Karpas-422 (cell line): ENCODE data around the gene DIP2B. TPM values are rescaled to one million over a fixed set of nuclear protein-coding genes. Genes with fewer than 3 reads are reported as not detected.
"Not testable (repeated sequence)": the region's sequence is repeated elsewhere in the genome, so short reads cannot be mapped to it uniquely, and the experiment has no call there.

Experiments
- DNase-seq: peaks from one replicate; pipeline ENCODE4 v3.0.0-alpha.2; 2015
- H2AFZ ChIP-seq: fragments of 200-600 bp; sonication (generic); 2 replicates; pipeline ENCODE4 v1.6.1; 2014; ENCODE audit warnings: antibody characterized with exemption, low read length, mixed read lengths
- H3K27ac ChIP-seq: fragments of 200-600 bp; sonication (generic); 2 replicates; pipeline ENCODE4 v1.5.1; 2014; ENCODE audit warnings: mild to moderate bottlenecking, low read length, moderate library complexity
- H3K27me3 ChIP-seq: fragments of 200-600 bp; sonication (generic); 2 replicates; pipeline ENCODE4 v1.6.1; 2014; ENCODE audit warnings: low read length, mixed read lengths
- H3K36me3 ChIP-seq: fragments of 200-600 bp; sonication (generic); 2 replicates; pipeline ENCODE4 v1.6.1; 2014; ENCODE audit warnings: low read length, mixed read lengths; ENCODE audit not compliant: insufficient read depth
- H3K4me1 ChIP-seq: fragments of 200-600 bp; sonication (generic); 2 replicates; pipeline ENCODE4 v1.6.1; 2014; ENCODE audit warnings: mild to moderate bottlenecking, low read length, mixed read lengths
- H3K4me2 ChIP-seq: fragments of 200-600 bp; sonication (generic); 2 replicates; pipeline ENCODE4 v1.6.1; 2014; ENCODE audit warnings: low read length, low read depth, mild to moderate bottlenecking; ENCODE audit not compliant: poor library complexity, severe bottlenecking
- H3K4me3 ChIP-seq: fragments of 200-600 bp; sonication (generic); 2 replicates; pipeline ENCODE4 v1.5.1; 2014; ENCODE audit warnings: mild to moderate bottlenecking, antibody characterized with exemption, low read length, mixed read lengths
- H3K79me2 ChIP-seq: fragments of 200-600 bp; sonication (generic); 2 replicates; pipeline ENCODE4 v1.6.1; 2014; ENCODE audit warnings: mild to moderate bottlenecking, low read length, mixed read lengths
- H3K9ac ChIP-seq: fragments of 200-600 bp; sonication (generic); 2 replicates; pipeline ENCODE4 v1.6.0; 2014; ENCODE audit warnings: low read length
- H3K9me2 ChIP-seq: fragments of 200-600 bp; sonication (generic), shearing (Covaris generic); replicated peaks from 2 replicates; pipeline ENCODE4 v1.6.0; 2014; ENCODE audit warnings: mild to moderate bottlenecking, low read length, moderate library complexity; ENCODE audit not compliant: insufficient read depth
- H3K9me3 ChIP-seq: fragments of 300-700, 200-600 bp; sonication (generic); 2 replicates; pipeline ENCODE4 v1.6.1; 2014; ENCODE audit warnings: low read length, mixed read lengths
- H4K20me1 ChIP-seq: fragments of 200-600 bp; sonication (generic); 2 replicates; pipeline ENCODE4 v1.6.1; 2014; ENCODE audit warnings: mild to moderate bottlenecking, antibody characterized with exemption, low read length, low read depth; ENCODE audit not compliant: insufficient read depth
- total RNA-seq: library from RNA; depleted of rRNA; stranded (reverse); fragments of >200 nt; shearing (Covaris generic); gene quantifications from 2 replicates; pipeline ENCODE4 v1.2.3, GENCODE V29; 2014; ENCODE audit warnings: low replicate concordance

Gene DIP2B
- total RNA-seq, 1 experiment from 2014 or later, result 37.5 TPM

DNA sequence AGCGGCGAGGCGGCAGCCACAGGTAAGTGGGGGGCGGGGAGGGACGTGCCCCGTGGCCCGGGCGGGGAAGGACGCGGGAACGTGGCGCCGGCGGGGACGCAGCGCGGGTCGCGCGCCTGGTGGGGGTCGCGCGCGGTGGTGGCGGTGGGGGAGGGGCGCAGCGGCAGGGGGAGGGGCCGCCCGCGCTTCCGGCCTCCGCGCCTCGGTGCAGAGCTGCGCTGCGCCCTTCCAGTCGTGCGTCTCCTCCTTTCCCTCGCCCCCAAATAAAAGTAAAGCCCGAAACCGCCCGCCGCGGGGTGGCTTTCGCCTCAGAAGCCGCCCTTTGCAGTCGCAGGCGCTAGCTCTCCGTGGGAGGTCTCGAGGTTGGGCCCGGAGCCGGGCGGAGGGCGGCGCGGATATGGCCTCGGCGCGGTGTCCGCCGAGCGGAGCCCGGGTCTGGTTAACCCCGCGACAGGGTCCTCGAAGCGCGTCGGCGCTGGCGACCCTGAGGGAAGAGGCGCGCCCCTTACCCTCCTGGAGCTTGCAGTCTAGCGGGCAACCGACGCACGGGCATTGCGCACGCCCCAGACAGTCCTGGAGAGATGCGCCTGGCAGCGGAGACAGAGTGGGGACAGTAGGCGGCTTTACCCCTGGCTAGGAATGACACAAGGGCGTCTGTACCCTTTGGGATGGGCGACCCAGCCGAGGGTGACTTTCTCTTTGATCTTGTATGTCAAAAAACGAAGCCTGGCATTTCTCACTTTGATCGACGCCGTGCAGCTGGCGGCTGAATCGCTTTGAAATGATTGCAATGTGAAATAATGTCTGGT, 259.7 kb downstream of the DIP2B start:
- Histone ChIP-seq H3K9me3 (no peaks in the 10 kb centered on the region), H3K9ac (peak overlapping the region; percentile 98), H3K4me2 (peak overlapping the region; percentile 86), H2AFZ (peak overlapping the region; percentile 10; the same call in 1 of the 2 replicates), H3K4me1 (peaks cover 23% of the 10 kb centered on the region), H3K9me2 (no peaks in the 10 kb centered on the region), H3K27me3 (no peaks in the 10 kb centered on the region), H3K79me2 (peaks cover 67% of the 10 kb centered on the region), H3K36me3 (no peaks in the 10 kb centered on the region), H3K27ac (peak overlapping the region; percentile 88), H3K4me3 (peak overlapping the region; percentile 84), H4K20me1 (no peaks in the 10 kb centered on the region)
- DNase-seq, result peak; percentile 78

DNA sequence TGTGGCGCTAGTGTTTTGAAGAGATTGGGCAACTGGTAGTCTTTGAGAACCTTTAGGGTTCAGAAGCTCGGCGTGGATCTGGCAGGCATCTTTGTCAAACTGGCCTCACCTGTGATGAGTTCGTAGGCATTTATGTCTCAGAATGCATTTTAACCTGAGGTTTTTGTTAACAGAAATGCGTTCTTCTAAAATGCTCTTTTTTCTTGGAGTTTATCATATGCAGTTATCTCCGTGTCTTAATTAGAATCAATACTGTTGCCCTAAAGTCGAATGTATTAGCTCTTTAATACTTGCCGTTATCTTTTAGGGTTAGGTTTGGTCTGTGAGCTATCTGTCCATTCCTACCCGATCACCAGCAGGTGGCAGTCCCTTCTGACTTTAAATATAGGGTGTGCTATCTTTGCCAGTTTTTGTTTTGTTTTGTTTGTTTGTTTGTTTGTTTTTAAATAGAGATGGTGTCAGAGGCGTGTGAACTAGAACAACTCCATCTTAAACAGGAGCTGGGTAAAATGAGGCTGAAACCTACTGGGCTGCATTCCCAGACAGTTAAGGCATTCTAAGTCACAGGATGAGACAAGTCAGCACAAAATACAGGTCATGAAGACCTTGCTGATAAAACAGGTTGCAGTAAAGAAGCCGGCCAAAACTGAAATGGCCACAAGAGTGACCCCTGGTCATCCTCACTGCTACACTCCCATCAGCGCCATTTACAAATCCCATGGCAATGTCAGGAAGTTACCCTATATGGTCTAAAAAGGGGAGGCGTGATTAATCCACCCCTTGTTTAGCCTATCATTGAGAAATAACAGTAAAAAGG, 260.5 kb downstream of the DIP2B start:
- Histone ChIP-seq H3K9me3 (no peaks in the 10 kb centered on the region), H3K4me2 (peak overlapping the region; percentile 86), H4K20me1 (no peaks in the 10 kb centered on the region), H3K27ac (peak overlapping the region; percentile 88), H3K36me3 (no peaks in the 10 kb centered on the region), H2AFZ (no peak overlapping the region), H3K4me3 (peak overlapping the region; percentile 84), H3K9me2 (no peaks in the 10 kb centered on the region), H3K9ac (peak overlapping the region; percentile 98), H3K27me3 (no peaks in the 10 kb centered on the region), H3K4me1 (peaks cover 23% of the 10 kb centered on the region), H3K79me2 (peaks cover 75% of the 10 kb centered on the region)
- DNase-seq, result peak; percentile 78

DNA sequence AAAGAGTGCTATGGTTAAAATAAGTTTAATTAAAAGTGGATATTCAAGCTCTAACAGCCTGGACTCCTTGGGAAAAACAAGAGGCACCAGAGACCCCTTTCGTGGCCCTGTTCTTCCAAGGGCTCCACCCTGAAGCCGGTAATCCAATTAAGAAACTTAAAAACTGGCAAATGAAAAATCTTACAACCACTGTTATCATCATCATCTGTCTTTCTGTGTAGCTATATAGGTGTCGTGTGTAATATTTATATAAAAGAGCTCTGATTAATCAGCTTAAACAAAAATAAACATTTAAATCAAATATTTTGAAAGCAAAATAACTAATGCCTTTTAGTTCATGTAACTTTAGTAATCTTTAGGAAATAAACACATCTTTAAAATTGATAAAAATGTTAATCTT, 263.6 kb downstream of the DIP2B start:
- Histone ChIP-seq H3K4me3 (no peak overlapping the region), H3K27ac (no peak overlapping the region), H3K9me3 (no peaks in the 10 kb centered on the region), H3K79me2 (peaks cover 94% of the 10 kb centered on the region), H3K4me2 (no peak overlapping the region), H3K4me1 (peaks cover 11% of the 10 kb centered on the region), H3K9ac (no peak overlapping the region), H2AFZ (no peak overlapping the region), H4K20me1 (no peaks in the 10 kb centered on the region), H3K36me3 (peaks cover 4% of the 10 kb centered on the region; the same call in 1 of the 2 replicates), H3K9me2 (no peaks in the 10 kb centered on the region), H3K27me3 (no peaks in the 10 kb centered on the region)
- no peak for DNase-seq

DNA sequence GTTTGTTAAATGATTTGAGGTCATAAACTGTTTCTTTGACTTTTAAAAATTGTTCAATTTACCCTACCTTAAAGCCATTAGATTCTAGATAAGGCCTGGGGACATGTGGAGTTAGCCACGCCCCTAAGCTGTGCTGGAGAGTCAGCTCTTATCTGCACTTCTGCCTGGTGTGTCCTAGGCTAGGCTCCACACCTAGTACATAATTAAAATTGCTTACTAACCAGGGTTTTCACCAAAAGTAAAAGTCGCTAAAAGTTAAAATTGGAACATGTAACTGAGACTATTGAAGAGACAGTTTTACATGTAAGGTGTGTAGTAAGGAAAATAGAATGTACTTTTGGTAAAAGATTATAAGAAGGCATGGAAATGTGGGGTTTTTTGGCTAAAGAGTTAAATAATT, 264.0 kb downstream of the DIP2B start:
- H3K9ac ChIP-seq, H3K27me3 ChIP-seq, DNase-seq, H3K27ac ChIP-seq, H3K4me2 ChIP-seq, H2AFZ ChIP-seq, H3K36me3 ChIP-seq, H4K20me1 ChIP-seq, H3K4me3 ChIP-seq, H3K9me3 ChIP-seq, H3K9me2 ChIP-seq: not testable (repeated sequence)
- H3K4me1 ChIP-seq, result peaks cover 11% of the 10 kb centered on the region
- H3K79me2 ChIP-seq, result peaks cover 95% of the 10 kb centered on the region

DNA sequence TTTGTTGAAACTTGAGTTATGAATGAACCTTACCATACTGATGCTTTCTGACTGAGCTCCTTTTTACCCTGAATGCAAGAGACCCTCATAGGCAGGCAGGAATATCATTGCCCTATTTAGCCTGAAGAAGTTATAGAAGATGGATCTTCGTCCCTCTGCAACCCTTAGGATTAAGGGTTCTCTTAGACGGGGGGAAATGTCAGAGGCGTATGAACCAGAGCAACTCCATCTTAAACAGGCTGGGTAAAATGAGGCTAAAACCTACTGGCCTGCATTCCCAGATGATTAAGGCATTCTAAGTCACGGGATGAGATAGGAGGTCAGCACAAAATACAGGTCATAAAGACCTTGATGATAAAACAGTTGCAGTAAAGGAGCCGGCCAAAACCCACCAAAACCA, 266.6 kb downstream of the DIP2B start:
- H3K4me1 ChIP-seq, result no peaks in the 10 kb centered on the region
- no peak overlapping the region for H3K4me2 ChIP-seq
- H3K79me2 ChIP-seq, result peaks cover 98% of the 10 kb centered on the region
- no peak overlapping the region for H3K4me3 ChIP-seq
- DNase-seq, result no peak
- no peaks in the 10 kb centered on the region for H3K9me2 ChIP-seq
- H3K9ac ChIP-seq, result no peak overlapping the region
- no peaks in the 10 kb centered on the region for H3K9me3 ChIP-seq
- no peaks in the 10 kb centered on the region for H3K27me3 ChIP-seq
- H3K27ac ChIP-seq, result no peak overlapping the region
- no peak overlapping the region for H2AFZ ChIP-seq
- peaks cover 4% of the 10 kb centered on the region; the same call in 1 of the 2 replicates for H3K36me3 ChIP-seq
- H4K20me1 ChIP-seq, result no peaks in the 10 kb centered on the region

DNA sequence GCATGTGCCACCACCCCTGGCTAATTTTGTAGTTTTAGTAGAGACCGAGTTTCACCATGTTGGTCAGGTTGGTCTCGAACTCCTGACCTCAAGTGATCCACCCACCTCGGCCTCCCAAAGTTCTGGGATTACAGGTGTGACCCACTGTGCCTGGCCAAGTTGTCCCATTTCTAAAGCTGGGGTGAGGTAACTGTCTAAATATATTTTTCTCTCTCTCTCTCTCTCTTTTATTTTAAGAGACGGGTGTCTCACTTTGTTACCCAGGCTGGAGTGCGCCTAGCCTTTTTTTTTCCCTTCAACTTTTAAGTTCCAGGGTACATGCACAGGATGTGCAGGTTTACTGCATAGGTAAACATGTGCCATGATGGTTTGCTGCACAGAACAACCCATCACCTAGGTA, 267.7 kb downstream of the DIP2B start:
- Histone ChIP-seq H2AFZ (no peak overlapping the region), H3K79me2 (peaks cover 98% of the 10 kb centered on the region), H3K36me3 (peaks cover 4% of the 10 kb centered on the region; the same call in 1 of the 2 replicates), H3K9me3 (no peaks in the 10 kb centered on the region), H4K20me1 (no peaks in the 10 kb centered on the region), H3K9me2 (no peaks in the 10 kb centered on the region), H3K4me1 (no peaks in the 10 kb centered on the region), H3K4me2 (no peak overlapping the region), H3K27me3 (no peaks in the 10 kb centered on the region), H3K4me3 (no peak overlapping the region), H3K27ac (no peak overlapping the region), H3K9ac (no peak overlapping the region)
- no peak for DNase-seq

DNA sequence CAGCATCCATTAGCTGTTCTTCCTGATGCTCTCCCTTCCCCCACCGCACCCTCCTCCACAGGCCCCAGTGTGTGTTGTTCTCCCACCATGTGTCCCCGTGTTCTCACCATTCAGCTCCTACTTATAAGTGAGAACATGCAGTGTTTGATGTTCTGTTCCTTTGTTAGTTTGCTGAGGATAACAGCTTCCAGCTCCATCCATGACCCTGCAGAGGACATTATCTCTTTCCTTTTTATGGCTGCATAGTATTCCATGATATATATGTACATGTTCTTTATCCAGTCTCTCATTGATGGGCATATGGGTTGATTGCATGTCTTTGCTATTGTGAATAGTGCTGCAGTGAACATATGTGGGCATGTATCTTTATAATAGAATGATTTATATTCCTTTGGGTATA, 268.1 kb downstream of the DIP2B start:
- Histone ChIP-seq H3K36me3 (peaks cover 4% of the 10 kb centered on the region; the same call in 1 of the 2 replicates), H2AFZ (no peak overlapping the region), H3K27ac (no peak overlapping the region), H3K4me2 (no peak overlapping the region), H3K9ac (no peak overlapping the region), H3K9me3 (no peaks in the 10 kb centered on the region), H3K79me2 (peaks cover 98% of the 10 kb centered on the region), H3K4me1 (no peaks in the 10 kb centered on the region), H3K27me3 (no peaks in the 10 kb centered on the region), H3K9me2 (no peaks in the 10 kb centered on the region), H4K20me1 (no peaks in the 10 kb centered on the region), H3K4me3 (no peak overlapping the region)
- no peak for DNase-seq

DNA sequence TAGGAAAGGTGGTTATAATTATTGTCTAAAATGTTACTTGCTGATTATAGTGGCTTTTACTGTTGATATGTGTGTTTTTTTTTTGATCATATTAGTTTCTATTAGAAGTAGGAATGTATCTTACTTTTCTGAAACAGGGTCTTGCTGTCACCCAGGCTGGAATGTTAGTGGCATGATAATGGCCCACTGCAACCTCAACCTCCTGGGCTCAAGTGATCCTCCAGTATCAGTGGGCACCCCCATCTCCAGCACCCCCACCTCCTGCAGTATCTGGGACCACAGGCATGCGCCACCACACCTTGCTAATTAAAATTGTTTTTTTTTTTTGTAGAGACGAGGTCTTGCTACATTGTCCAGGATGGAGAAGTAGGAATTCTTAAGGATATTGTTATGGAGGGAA, 270.5 kb downstream of the DIP2B start:
- H3K27ac ChIP-seq, result no peak overlapping the region
- DNase-seq, result no peak
- no peaks in the 10 kb centered on the region for H4K20me1 ChIP-seq
- H3K79me2 ChIP-seq, result peaks cover 97% of the 10 kb centered on the region
- no peak overlapping the region for H3K4me3 ChIP-seq
- no peak overlapping the region for H2AFZ ChIP-seq
- no peaks in the 10 kb centered on the region for H3K27me3 ChIP-seq
- no peak overlapping the region for H3K9ac ChIP-seq
- H3K9me3 ChIP-seq, result no peaks in the 10 kb centered on the region
- peaks cover 4% of the 10 kb centered on the region; the same call in 1 of the 2 replicates for H3K36me3 ChIP-seq
- H3K4me1 ChIP-seq, result no peaks in the 10 kb centered on the region
- no peaks in the 10 kb centered on the region for H3K9me2 ChIP-seq
- no peak overlapping the region for H3K4me2 ChIP-seq
